ENCODE data around the gene NINJ2.

- no peak for TF ChIP-seq GATA2 (IDR thresholded peaks at IDR 0.05; ENCODE audit: low read depth, low read length)
- TF ChIP-seq GATA3 (IDR thresholded peaks at IDR 0.05; ENCODE audit: low read depth, low read length): no peak
These were observed 120.2 kb downstream of the NINJ2 start for GRCh38 chr12:543114-543451.

Measured in SH-SY5Y (cell line).